ENCODE data around the gene KLK4.

KLK4 gene

GRCh38 chr19:50925734-50926133 lies 14.5 kb upstream of the KLK4 start:
- H2AFZ ChIP-seq (ENCODE audit: low read depth, low read length) = no peak overlapping the region
- H3K9me3 ChIP-seq (ENCODE audit: insufficient read depth, low read length) = no peaks in the 10 kb centered on the region
- H3K9ac ChIP-seq (ENCODE audit: low read length) = no peak overlapping the region
- peaks cover 12% of the 10 kb centered on the region for H3K4me1 ChIP-seq (ENCODE audit: low read length)
- H3K27ac ChIP-seq (ENCODE audit: low read length) = no peak overlapping the region
- H3K4me2 ChIP-seq (ENCODE audit: low read length) = no peak overlapping the region
- no peak for TF ChIP-seq EZH2phosphoT487 (IDR thresholded peaks at IDR 0.05; ENCODE audit: low read depth)
- TF ChIP-seq, protein P1, sequence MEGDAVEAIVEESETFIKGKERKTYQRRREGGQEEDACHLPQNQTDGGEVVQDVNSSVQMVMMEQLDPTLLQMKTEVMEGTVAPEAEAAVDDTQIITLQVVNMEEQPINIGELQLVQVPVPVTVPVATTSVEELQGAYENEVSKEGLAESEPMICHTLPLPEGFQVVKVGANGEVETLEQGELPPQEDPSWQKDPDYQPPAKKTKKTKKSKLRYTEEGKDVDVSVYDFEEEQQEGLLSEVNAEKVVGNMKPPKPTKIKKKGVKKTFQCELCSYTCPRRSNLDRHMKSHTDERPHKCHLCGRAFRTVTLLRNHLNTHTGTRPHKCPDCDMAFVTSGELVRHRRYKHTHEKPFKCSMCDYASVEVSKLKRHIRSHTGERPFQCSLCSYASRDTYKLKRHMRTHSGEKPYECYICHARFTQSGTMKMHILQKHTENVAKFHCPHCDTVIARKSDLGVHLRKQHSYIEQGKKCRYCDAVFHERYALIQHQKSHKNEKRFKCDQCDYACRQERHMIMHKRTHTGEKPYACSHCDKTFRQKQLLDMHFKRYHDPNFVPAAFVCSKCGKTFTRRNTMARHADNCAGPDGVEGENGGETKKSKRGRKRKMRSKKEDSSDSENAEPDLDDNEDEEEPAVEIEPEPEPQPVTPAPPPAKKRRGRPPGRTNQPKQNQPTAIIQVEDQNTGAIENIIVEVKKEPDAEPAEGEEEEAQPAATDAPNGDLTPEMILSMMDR (IDR thresholded peaks at IDR 0.05; ENCODE audit: low read depth, low read length) = no peak
- no peaks in the 10 kb centered on the region for H3K36me3 ChIP-seq (replicated peaks; ENCODE audit: low read depth, low read length)
- H4K20me1 ChIP-seq (ENCODE audit: insufficient read depth, low read length) = no peaks in the 10 kb centered on the region
- no peaks in the 10 kb centered on the region for H3K79me2 ChIP-seq (ENCODE audit: low read length)
- no peak overlapping the region for H3K4me3 ChIP-seq (ENCODE audit: low read length)
- peaks cover 25% of the 10 kb centered on the region; the same call in 1 of the 2 replicates for H3K27me3 ChIP-seq (ENCODE audit: low read depth, low read length)

DNA sequence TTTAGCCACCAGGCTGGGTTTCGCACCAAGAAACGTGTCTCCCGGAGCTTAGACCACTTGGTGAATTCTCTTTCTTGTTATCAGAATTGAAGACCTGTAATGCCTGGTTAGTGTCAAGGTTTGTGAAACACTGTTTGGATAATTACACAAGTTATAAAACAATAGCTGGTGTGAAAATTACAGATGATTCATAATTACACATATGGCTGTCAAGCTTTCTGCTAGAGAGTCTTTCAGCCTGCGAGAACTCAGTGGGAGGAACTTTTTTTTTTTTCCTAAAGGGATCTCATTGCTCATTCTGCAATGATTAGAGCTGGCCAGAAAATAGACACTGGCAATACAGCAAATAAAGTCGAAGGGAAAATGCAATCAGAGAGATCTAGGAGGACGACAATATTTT lies 13.4 kb upstream of the KLK4 start:
- peaks cover 32% of the 10 kb centered on the region for H3K27me3 ChIP-seq (ENCODE audit: low read depth, low read length)

DNA sequence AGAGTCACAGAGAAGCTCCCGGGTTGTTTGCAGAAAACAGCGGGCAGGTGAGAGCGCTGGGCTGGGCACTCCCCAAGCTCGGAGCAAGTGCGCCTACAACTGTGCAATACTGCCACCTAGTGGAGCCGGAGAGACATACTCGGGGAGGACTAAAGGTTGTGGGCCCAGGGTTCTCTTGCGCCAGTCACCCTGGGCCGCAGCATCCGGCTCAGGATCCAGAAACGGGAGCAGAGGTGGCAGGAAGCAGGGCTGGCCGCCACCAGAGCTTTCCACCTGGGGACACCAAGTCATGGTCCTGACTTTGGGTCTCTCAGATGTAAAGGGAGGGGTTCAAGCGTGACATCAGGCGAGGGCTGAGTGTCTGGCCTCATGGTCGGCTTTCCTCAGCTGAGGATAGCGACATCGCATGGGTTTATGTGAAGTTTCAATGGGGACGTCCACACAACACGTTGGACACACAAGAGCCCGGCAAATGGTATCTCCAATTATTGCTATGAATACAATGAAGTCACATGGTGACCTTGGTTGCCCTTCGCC lies 11.2 kb upstream of the KLK4 start:
- Histone ChIP-seq H3K79me2 (ENCODE audit: low read length) (no peaks in the 10 kb centered on the region), H3K4me3 (ENCODE audit: low read length) (no peak overlapping the region), H3K27ac (ENCODE audit: low read length) (no peak overlapping the region), H3K4me2 (ENCODE audit: low read length) (peak overlapping the region; percentile 43), H3K27me3 (ENCODE audit: low read depth, low read length) (peaks cover 28% of the 10 kb centered on the region), H2AFZ (ENCODE audit: low read depth, low read length) (peak overlapping the region; percentile 57), H3K9ac (ENCODE audit: low read length) (no peak overlapping the region), H4K20me1 (ENCODE audit: insufficient read depth, low read length) (no peaks in the 10 kb centered on the region), H3K4me1 (ENCODE audit: low read length) (peaks cover 12% of the 10 kb centered on the region), H3K36me3 (replicated peaks; ENCODE audit: low read depth, low read length) (no peaks in the 10 kb centered on the region), H3K9me3 (ENCODE audit: insufficient read depth, low read length) (no peaks in the 10 kb centered on the region)
- TF ChIP-seq, protein P1 (IDR thresholded peaks at IDR 0.05; ENCODE audit: low read depth, low read length) = peak; percentile 98
- TF ChIP-seq EZH2phosphoT487 (IDR thresholded peaks at IDR 0.05; ENCODE audit: low read depth) = no peak

More for the DNA sequence above, 13.4 kb upstream of the KLK4 start:
- Histone ChIP-seq H3K27ac (ENCODE audit: low read length) (no peak overlapping the region), H2AFZ (ENCODE audit: low read depth, low read length) (no peak overlapping the region), H3K79me2 (ENCODE audit: low read length) (no peaks in the 10 kb centered on the region), H3K9me3 (ENCODE audit: insufficient read depth, low read length) (no peaks in the 10 kb centered on the region), H4K20me1 (ENCODE audit: insufficient read depth, low read length) (no peaks in the 10 kb centered on the region), H3K4me1 (ENCODE audit: low read length) (peaks cover 12% of the 10 kb centered on the region), H3K36me3 (replicated peaks; ENCODE audit: low read depth, low read length) (no peaks in the 10 kb centered on the region), H3K4me2 (ENCODE audit: low read length) (no peak overlapping the region), H3K9ac (ENCODE audit: low read length) (no peak overlapping the region), H3K4me3 (ENCODE audit: low read length) (no peak overlapping the region)
- no peak for TF ChIP-seq EZH2phosphoT487 (IDR thresholded peaks at IDR 0.05; ENCODE audit: low read depth)
- TF ChIP-seq, protein P1 (IDR thresholded peaks at IDR 0.05; ENCODE audit: low read depth, low read length) = no peak

DNA sequence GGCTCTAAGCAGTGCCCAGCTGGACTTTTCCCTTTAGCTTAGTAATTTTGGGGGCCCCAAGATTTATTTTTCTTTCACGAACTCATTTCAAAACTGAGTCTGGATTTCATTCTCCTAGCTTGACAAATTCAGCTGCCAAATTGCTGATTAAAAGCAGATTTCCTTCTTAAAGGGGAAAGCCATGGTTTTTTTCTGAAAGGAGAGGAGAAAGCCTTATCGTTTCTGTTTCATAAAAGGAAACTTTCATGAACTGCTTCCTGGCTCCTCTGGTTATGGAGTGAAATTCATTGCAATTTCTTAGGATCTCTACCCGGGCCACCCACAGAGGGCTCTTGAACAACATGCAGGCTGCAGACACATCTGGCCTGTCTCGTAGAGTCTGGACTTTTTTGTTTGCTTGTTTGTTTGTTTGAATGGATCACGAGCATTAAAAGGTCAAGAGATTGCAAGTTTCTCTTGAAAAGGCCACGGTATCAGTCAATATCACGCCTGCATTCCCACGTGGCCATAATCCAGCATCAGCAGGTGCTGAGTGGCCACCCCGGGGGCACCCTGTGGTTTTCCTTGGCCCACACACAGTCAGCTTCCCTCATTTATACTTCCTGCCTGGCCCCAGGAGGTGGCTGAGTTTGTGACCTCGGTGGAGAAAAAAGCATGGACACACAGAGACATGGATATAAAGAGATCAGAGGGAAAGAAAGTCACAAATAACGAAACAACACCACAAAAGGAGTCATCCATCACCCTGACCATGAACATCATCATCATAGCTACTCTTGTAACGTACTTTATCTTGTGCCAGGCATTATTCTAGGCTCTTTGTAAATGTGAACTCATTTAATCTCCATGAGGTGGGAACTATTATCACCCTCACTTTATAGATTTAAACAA lies 10.5 kb upstream of the KLK4 start:
- Histone ChIP-seq H3K4me2 (ENCODE audit: low read length) (peak overlapping the region; percentile 43), H3K9me3 (ENCODE audit: insufficient read depth, low read length) (no peaks in the 10 kb centered on the region), H4K20me1 (ENCODE audit: insufficient read depth, low read length) (no peaks in the 10 kb centered on the region), H3K79me2 (ENCODE audit: low read length) (no peaks in the 10 kb centered on the region), H2AFZ (ENCODE audit: low read depth, low read length) (no peak overlapping the region; the same call in 1 of the 2 replicates), H3K4me3 (ENCODE audit: low read length) (no peak overlapping the region), H3K36me3 (replicated peaks; ENCODE audit: low read depth, low read length) (no peaks in the 10 kb centered on the region), H3K9ac (ENCODE audit: low read length) (no peak overlapping the region), H3K4me1 (ENCODE audit: low read length) (peaks cover 12% of the 10 kb centered on the region), H3K27me3 (ENCODE audit: low read depth, low read length) (peaks cover 28% of the 10 kb centered on the region), H3K27ac (ENCODE audit: low read length) (no peak overlapping the region)
- TF ChIP-seq, protein P1 (IDR thresholded peaks at IDR 0.05; ENCODE audit: low read depth, low read length) = no peak
- no peak for TF ChIP-seq EZH2phosphoT487 (IDR thresholded peaks at IDR 0.05; ENCODE audit: low read depth)
